HepG2 (cell line): ENCODE measurements around the gene HPS3. TPM values are rescaled to one million over a fixed set of nuclear protein-coding genes. Genes with fewer than 3 reads are reported as not detected.
A peak's percentile ranks its signal among the peaks of the same experiment; 100 is the strongest.

ENCODE experiments used
- ARID2 ChIP-seq: sonication (generic); formaldehyde crosslinking; IDR thresholded peaks from 2 replicates; pipeline ENCODE4 v1.8.1; 2022; ENCODE audit warnings: mild to moderate bottlenecking, missing genetic modification reagents, borderline replicate concordance
- CREB1 ChIP-seq, 2 experiments: fragments of 450-650 bp in 1 of 2; IDR thresholded peaks; 2 replicates each; pipeline ENCODE4 v1.6.1; 2016 to 2017; ENCODE audit warnings: control low read depth in 1 of 2, mild to moderate bottlenecking in 1 of 2, missing compliant biosample characterization in 1 of 2, missing genetic modification characterization in 1 of 2
- ELF4 ChIP-seq: sonication (generic); formaldehyde crosslinking; IDR thresholded peaks from 2 replicates; pipeline ENCODE4 v1.5.0; 2020; ENCODE audit warnings: missing genetic modification reagents, mild to moderate bottlenecking, moderate library complexity, borderline replicate concordance
- GPN1 ChIP-seq: sonication (generic); formaldehyde crosslinking; IDR thresholded peaks from 2 replicates; pipeline ENCODE4 v1.5.1; 2020; ENCODE audit warnings: missing genetic modification reagents, borderline replicate concordance
- JUND ChIP-seq: sonication (generic); formaldehyde crosslinking; IDR thresholded peaks from 2 replicates; pipeline ENCODE4 v1.8.0; 2022; ENCODE audit warnings: mild to moderate bottlenecking, missing genetic modification reagents
- MAFG ChIP-seq: sonication (generic); formaldehyde crosslinking; IDR thresholded peaks from 2 replicates; pipeline ENCODE4 v1.5.1; 2020; ENCODE audit warnings: mild to moderate bottlenecking, missing genetic modification reagents
- PRDM10 ChIP-seq: sonication (generic); formaldehyde crosslinking; IDR thresholded peaks from 2 replicates; pipeline ENCODE4 v1.4.0; 2020; ENCODE audit warnings: low read depth, missing genetic modification reagents
- RBM39 ChIP-seq: fragments of 200-400 bp; formaldehyde crosslinking; IDR thresholded peaks from one replicate; pipeline ENCODE4 v1.6.1; 2018; ENCODE audit warnings: antibody characterized with exemption, mild to moderate bottlenecking, low read depth, low read length; ENCODE audit not compliant: poor library complexity, severe bottlenecking
- SP1 ChIP-seq, 2 experiments: fragments of 450-650 bp in 1 of 2; sonication (generic) in 1 of 2; formaldehyde crosslinking in 1 of 2; IDR thresholded peaks; 2 replicates each; pipeline versions ENCODE4 v1.4.0 to v1.6.1; 2016 to 2020; ENCODE audit warnings: missing genetic modification reagents in 1 of 2
- ZFP90 ChIP-seq: sonication (generic); formaldehyde crosslinking; IDR thresholded peaks from 2 replicates; pipeline ENCODE4 v1.8.0; 2022; ENCODE audit warnings: missing genetic modification reagents, mild to moderate bottlenecking, inconsistent platforms, borderline replicate concordance
- ZNF160 ChIP-seq: sonication (generic); formaldehyde crosslinking; IDR thresholded peaks from 2 replicates; pipeline ENCODE4 v1.8.0; 2022; ENCODE audit warnings: mild to moderate bottlenecking, inconsistent platforms, missing genetic modification reagents
- ZNF260 ChIP-seq: sonication (generic); formaldehyde crosslinking; IDR thresholded peaks from 2 replicates; pipeline ENCODE4 v1.4.0; 2020; ENCODE audit warnings: missing genetic modification reagents, low read depth, mild to moderate bottlenecking, borderline replicate concordance
- ZNF337 ChIP-seq: sonication (generic); formaldehyde crosslinking; IDR thresholded peaks from 2 replicates; pipeline ENCODE4 v1.5.1; 2020; ENCODE audit warnings: missing genetic modification reagents, low read depth, mild to moderate bottlenecking, borderline replicate concordance
- ZNF460 ChIP-seq: sonication (generic); formaldehyde crosslinking; IDR thresholded peaks from 2 replicates; pipeline ENCODE4 v1.5.1; 2020; ENCODE audit warnings: missing genetic modification reagents, mild to moderate bottlenecking, borderline replicate concordance
- ZNF503 ChIP-seq: sonication (generic); formaldehyde crosslinking; IDR thresholded peaks from 2 replicates; pipeline ENCODE4 v1.4.0; 2020; ENCODE audit warnings: missing genetic modification reagents
- ZNF619 ChIP-seq: sonication (generic); formaldehyde crosslinking; IDR thresholded peaks from 2 replicates; pipeline ENCODE4 v1.4.0; 2020; ENCODE audit warnings: mild to moderate bottlenecking, missing genetic modification reagents
- ZNF766 ChIP-seq: sonication (generic); formaldehyde crosslinking; IDR thresholded peaks from 2 replicates; pipeline ENCODE4 v1.5.0; 2020; ENCODE audit warnings: missing genetic modification reagents, borderline replicate concordance
- ZNF879 ChIP-seq: sonication (generic); formaldehyde crosslinking; IDR thresholded peaks from 2 replicates; pipeline ENCODE4 v1.8.1; 2023; ENCODE audit warnings: missing genetic modification reagents
- polyA plus RNA-seq, 8 experiments: library from polyadenylated mRNA; depleted of rRNA in 3 of 8; stranded (reverse) in 7 of 8; unstranded in 1 of 8; fragments of >200 nt; fragmentation: Illumina TruSeq in 4 of 8; extraction: Trizol in 4 of 8; gene quantifications; 2 replicates each; pipeline versions ENCODE4 v1.2.1 to v1.2.3, GENCODE V29; 2011 to 2016; ENCODE audit warnings: low read depth in 4 of 8, missing spikeins in 1 of 8, mixed read lengths in 1 of 8; ENCODE audit not compliant: insufficient read depth in 1 of 8
- total RNA-seq, 5 experiments: library from RNA; depleted of rRNA; stranded (reverse); fragments of >200 nt; fragmentation: Illumina TruSeq; extraction: Trizol; gene quantifications; 2 replicates each; pipeline ENCODE4 v1.2.3, GENCODE V29; 2016; ENCODE audit warnings: low read depth in 1 of 5

HPS3 gene
- total and polyA plus RNA-seq, 2 of the 13 experiments (the other 11 are each of a cell fraction or from before 2014, with no cell fraction given), result 9.5 to 18.9 TPM

- TF ChIP-seq PRDM10 (CRISPR knock-in tag), result no peak; the same call in 1 of the 2 replicates
- no peak for TF ChIP-seq SP1 (IDR thresholded peaks at IDR 0.05)
- peak; percentile 70 for TF ChIP-seq SP1 (CRISPR knock-in tag; IDR thresholded peaks at IDR 0.05)
- no peak; the same call in 1 of the 2 replicates for TF ChIP-seq ZNF460 (CRISPR knock-in tag)
- peak; percentile 22; the same call in 1 of the 2 replicates for TF ChIP-seq ZNF503 (CRISPR knock-in tag)
- TF ChIP-seq GPN1, result no peak
- 0 out of 2 replicates have a peak, but pooled peaks have one; percentile 56 for TF ChIP-seq ZNF879
- peak; percentile 72; the same call in 1 of the 2 replicates for TF ChIP-seq ARID2 (CRISPR knock-in tag)
- peak; percentile 23; the same call in 1 of the 2 replicates for TF ChIP-seq ELF4
- no peak; the same call in 1 of the 2 replicates for TF ChIP-seq ZNF160 (CRISPR knock-in tag)
- TF ChIP-seq ZNF766 (CRISPR knock-in tag), result peak; percentile 90; the same call in 1 of the 2 replicates
- no peak for TF ChIP-seq ZNF619 (CRISPR knock-in tag)
- peak; percentile 92 for TF ChIP-seq RBM39
- peak; percentile 51 for TF ChIP-seq ZFP90 (CRISPR knock-in tag)
- no peak for TF ChIP-seq MAFG (CRISPR knock-in tag)
- TF ChIP-seq JUND (CRISPR knock-in tag), result peak; percentile 9; the same call in 1 of the 2 replicates
- TF ChIP-seq ZNF260 (CRISPR knock-in tag), result 0 out of 2 replicates have a peak, but pooled peaks have one; percentile 31
- TF ChIP-seq CREB1 (IDR thresholded peaks at IDR 0.05), result peak; percentile 77
- peak; percentile 83 for TF ChIP-seq CREB1 (CRISPR knock-in tag; IDR thresholded peaks at IDR 0.05)
- peak; percentile 47; the same call in 1 of the 2 replicates for TF ChIP-seq ZNF337 (CRISPR knock-in tag)
These were observed at the start of gene HPS3 (continued) for GRCh38 chr3:149129326-149130205.
